SU-DHL-6 (cell line): ENCODE measurements around the gene CFDP1.

Source experiments
- H2AFZ ChIP-seq: fragments of 200-600 bp; sonication (generic); 2 replicates; pipeline ENCODE4 v1.6.1; 2014; ENCODE audit warnings: low read depth, mild to moderate bottlenecking, moderate library complexity, mixed read lengths, antibody characterized with exemption, low read length; ENCODE audit not compliant: severe bottlenecking
- H3F3A ChIP-seq: fragments of 200-600 bp; shearing (Covaris generic); 2 replicates; pipeline ENCODE4 v1.6.0; 2016; ENCODE audit warnings: antibody characterized with exemption, mild to moderate bottlenecking; ENCODE audit not compliant: insufficient read depth
- H3K27ac ChIP-seq: fragments of 200-600 bp; sonication (generic); 2 replicates; pipeline ENCODE4 v1.5.1; 2016; ENCODE audit warnings: low read depth, mild to moderate bottlenecking, low read length, moderate library complexity, mixed read lengths
- H3K27me3 ChIP-seq: fragments of 200-600 bp; sonication (generic), shearing (Covaris generic); 2 replicates; pipeline ENCODE4 v1.6.0; 2014; ENCODE audit warnings: mild to moderate bottlenecking, low read length
- H3K36me3 ChIP-seq: fragments of 200-600 bp; sonication (generic); 2 replicates; pipeline ENCODE4 v1.6.1; 2014; ENCODE audit warnings: mild to moderate bottlenecking, low read length, mixed read lengths
- H3K4me2 ChIP-seq: fragments of 300-600, 200-600 bp; shearing (Covaris generic), sonication (generic); 2 replicates; pipeline ENCODE4 v1.6.0; 2014; ENCODE audit warnings: low read length, low read depth, mild to moderate bottlenecking; ENCODE audit not compliant: poor library complexity, severe bottlenecking
- H3K4me3 ChIP-seq: fragments of 200-600 bp; sonication (generic); 2 replicates; pipeline ENCODE4 v1.5.1; 2014; ENCODE audit warnings: antibody characterized with exemption, low read length, mild to moderate bottlenecking, mixed read lengths; ENCODE audit not compliant: insufficient read depth, poor library complexity, severe bottlenecking
- H3K79me2 ChIP-seq: fragments of 200-600 bp; sonication (generic); 2 replicates; pipeline ENCODE4 v1.6.1; 2014; ENCODE audit warnings: mild to moderate bottlenecking, low read length, moderate library complexity; ENCODE audit not compliant: insufficient read depth
- H3K9ac ChIP-seq: fragments of 200-600 bp; sonication (generic); 2 replicates; pipeline ENCODE4 v1.7.0; 2014; ENCODE audit warnings: mild to moderate bottlenecking, low read length
- H3K9me2 ChIP-seq: fragments of 200-600 bp; sonication (generic); replicated peaks from 2 replicates; pipeline ENCODE4 v1.6.1; 2014; ENCODE audit warnings: low read length; ENCODE audit not compliant: insufficient read depth
- H3K9me3 ChIP-seq: fragments of 200-600 bp; sonication (generic); 2 replicates; pipeline ENCODE4 v1.6.1; 2014; ENCODE audit warnings: low read length, mixed read lengths; ENCODE audit not compliant: insufficient read depth
- H4K20me1 ChIP-seq: fragments of 200-600 bp; sonication (generic); 2 replicates; pipeline ENCODE4 v1.6.1; 2014; ENCODE audit warnings: low read depth, mild to moderate bottlenecking, antibody characterized with exemption, low read length, moderate library complexity, mixed read lengths
- CTCF ChIP-seq: fragments of 200-600 bp; sonication (generic); IDR thresholded peaks from one replicate; pipeline ENCODE4 v1.5.1; 2017; ENCODE audit warnings: antibody characterized with exemption, mild to moderate bottlenecking, low read length, moderate library complexity; ENCODE audit not compliant: insufficient read depth, poor library complexity, severe bottlenecking
- EZH2phosphoT487 ChIP-seq: fragments of 200-600 bp; sonication (generic), shearing (Covaris generic); conservative IDR thresholded peaks from 2 replicates; pipeline ENCODE4 v1.6.1; 2018; ENCODE audit warnings: mild to moderate bottlenecking, antibody characterized with exemption, low read length, moderate library complexity, mixed read lengths

Gene CFDP1

GRCh38 chr16:75262800-75263127 is 170.5 kb downstream of the CFDP1 start:
- H3K9me2 ChIP-seq: no peaks in the 10 kb centered on the region
- no peaks in the 10 kb centered on the region for H3F3A ChIP-seq
- H3K4me3 ChIP-seq: no peak overlapping the region
- H4K20me1 ChIP-seq: no peaks in the 10 kb centered on the region
- H2AFZ ChIP-seq: no peak overlapping the region
- no peak overlapping the region for H3K27ac ChIP-seq
- no peaks in the 10 kb centered on the region for H3K36me3 ChIP-seq
- no peak overlapping the region for H3K9ac ChIP-seq
- H3K9me3 ChIP-seq: no peaks in the 10 kb centered on the region
- no peaks in the 10 kb centered on the region for H3K79me2 ChIP-seq
- TF ChIP-seq CTCF (no peak), EZH2phosphoT487 (no peak)
- no peaks in the 10 kb centered on the region for H3K27me3 ChIP-seq
- H3K4me2 ChIP-seq: no peak overlapping the region

- no peak overlapping the region for H3K9ac ChIP-seq
- TF ChIP-seq EZH2phosphoT487 (no peak), CTCF (no peak)
- no peak overlapping the region for H3K4me3 ChIP-seq
- no peaks in the 10 kb centered on the region for H3K9me3 ChIP-seq
- no peaks in the 10 kb centered on the region for H3K9me2 ChIP-seq
- H3K36me3 ChIP-seq: no peaks in the 10 kb centered on the region
- H3K27ac ChIP-seq: no peak overlapping the region
- no peaks in the 10 kb centered on the region for H3F3A ChIP-seq
- H4K20me1 ChIP-seq: no peaks in the 10 kb centered on the region
- H3K79me2 ChIP-seq: no peaks in the 10 kb centered on the region
- no peaks in the 10 kb centered on the region for H3K27me3 ChIP-seq
- H3K4me2 ChIP-seq: no peak overlapping the region
- H2AFZ ChIP-seq: no peak overlapping the region
Observed at GRCh38 chr16:75262104-75262799, 171.1 kb downstream of the CFDP1 start.

- Histone ChIP-seq H3K79me2 (no peaks in the 10 kb centered on the region), H3K9me2 (no peaks in the 10 kb centered on the region), H3K27ac (no peak overlapping the region), H4K20me1 (no peaks in the 10 kb centered on the region), H3K9ac (no peak overlapping the region), H3K27me3 (no peaks in the 10 kb centered on the region), H3K4me2 (no peak overlapping the region), H3F3A (no peaks in the 10 kb centered on the region), H3K9me3 (no peaks in the 10 kb centered on the region), H3K36me3 (no peaks in the 10 kb centered on the region), H3K4me3 (no peak overlapping the region), H2AFZ (no peak overlapping the region)
- TF ChIP-seq CTCF (no peak), EZH2phosphoT487 (no peak)
Observed at GRCh38 chr16:75261590-75262078, 171.7 kb downstream of the CFDP1 start.
